ENCODE data around the gene DUSP7. TPM values are rescaled to one million over a fixed set of nuclear protein-coding genes. Genes with fewer than 3 reads are reported as not detected.

The DUSP7 gene
- polyA plus RNA-seq, 1 of the 3 experiments (the other 2 are of a cell fraction), result 25.8 TPM

DNA sequence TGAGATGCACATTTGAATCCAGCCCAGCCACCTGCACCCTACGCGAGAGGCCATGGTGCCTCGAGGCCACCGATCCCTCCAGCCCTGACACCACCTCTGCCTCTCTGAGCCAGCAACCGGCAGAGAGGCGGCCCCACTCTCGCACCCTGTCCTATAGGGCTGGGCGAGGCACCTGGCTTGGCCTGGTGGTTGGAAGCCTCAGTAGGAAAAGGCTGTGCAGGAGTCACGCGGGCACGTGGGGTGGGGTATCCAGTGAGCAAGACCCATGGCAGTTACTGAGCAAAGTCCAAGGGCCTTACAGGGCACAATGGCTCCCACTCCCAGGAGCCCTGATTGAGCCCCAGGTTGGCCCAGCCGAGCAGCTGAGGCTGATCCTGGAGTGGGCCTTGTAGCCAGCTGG is 12.4 kb upstream of the DUSP7 start:
- no peaks in the 10 kb centered on the region for H3K36me3 ChIP-seq (replicated peaks in 1 of 2; ENCODE audit: control insufficient read depth in 1 of 2, insufficient read depth in 2 of 2, low read length in 1 of 2)
- no peak overlapping the region for H3K4me3 ChIP-seq (ENCODE audit: low read depth in 2 of 2, low read length in 1 of 2)
- no peak overlapping the region for H3K9ac ChIP-seq
- DNase-seq, result no peak
- ChIA-PET CTCF (interaction anchor here (1.1 to 2.9 kb wide), 7 partner anchors 9 to 67 kb away, joined by 3 to 20 read pairs (median 6); partner anchors contain the start of gene DUSP7), POLR2A (interaction anchor here (0.7 to 2.2 kb wide), 5 partner anchors 9 to 40 kb away, joined by 3 to 11 read pairs (median 3); partner anchors contain the start of gene DUSP7)
- no peaks in the 10 kb centered on the region for H3K9me3 ChIP-seq
- no peaks in the 10 kb centered on the region for H3F3A ChIP-seq (replicated peaks; ENCODE audit: insufficient read depth)
- no peaks in the 10 kb centered on the region for H3K79me2 ChIP-seq (ENCODE audit: insufficient read depth)
- H4K20me1 ChIP-seq (ENCODE audit: insufficient read depth), result no peaks in the 10 kb centered on the region
- H3K4me2 ChIP-seq, result no peak overlapping the region
- no peaks in the 10 kb centered on the region for H3K27me3 ChIP-seq (ENCODE audit: insufficient read depth)
- 98% methylated on average over 11 of the region's 12 CpGs for WGBS (ENCODE audit: low lambda C conversion rate)
- TF ChIP-seq GABPA (IDR thresholded peaks at IDR 0.05; ENCODE audit: low read depth) (no peak), FOXM1 (IDR thresholded peaks at IDR 0.05; ENCODE audit: low read depth) (no peak)
- TF ChIP-seq, protein P1, sequence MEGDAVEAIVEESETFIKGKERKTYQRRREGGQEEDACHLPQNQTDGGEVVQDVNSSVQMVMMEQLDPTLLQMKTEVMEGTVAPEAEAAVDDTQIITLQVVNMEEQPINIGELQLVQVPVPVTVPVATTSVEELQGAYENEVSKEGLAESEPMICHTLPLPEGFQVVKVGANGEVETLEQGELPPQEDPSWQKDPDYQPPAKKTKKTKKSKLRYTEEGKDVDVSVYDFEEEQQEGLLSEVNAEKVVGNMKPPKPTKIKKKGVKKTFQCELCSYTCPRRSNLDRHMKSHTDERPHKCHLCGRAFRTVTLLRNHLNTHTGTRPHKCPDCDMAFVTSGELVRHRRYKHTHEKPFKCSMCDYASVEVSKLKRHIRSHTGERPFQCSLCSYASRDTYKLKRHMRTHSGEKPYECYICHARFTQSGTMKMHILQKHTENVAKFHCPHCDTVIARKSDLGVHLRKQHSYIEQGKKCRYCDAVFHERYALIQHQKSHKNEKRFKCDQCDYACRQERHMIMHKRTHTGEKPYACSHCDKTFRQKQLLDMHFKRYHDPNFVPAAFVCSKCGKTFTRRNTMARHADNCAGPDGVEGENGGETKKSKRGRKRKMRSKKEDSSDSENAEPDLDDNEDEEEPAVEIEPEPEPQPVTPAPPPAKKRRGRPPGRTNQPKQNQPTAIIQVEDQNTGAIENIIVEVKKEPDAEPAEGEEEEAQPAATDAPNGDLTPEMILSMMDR (IDR thresholded peaks at IDR 0.05), result no peak
- no peaks in the 10 kb centered on the region for H3K9me2 ChIP-seq
- H3K27ac ChIP-seq (ENCODE audit: low read depth in 2 of 2, low read length in 1 of 2), result peak overlapping the region in 1 of 2 experiments; percentile 100; a peak in 2 of 4 replicates
- H3K4me1 ChIP-seq (ENCODE audit: control insufficient read depth in 1 of 2, insufficient read depth in 2 of 2, low read depth in 1 of 2, low read length in 1 of 2), result peaks cover 0 to 81% of the 10 kb centered on the region in 2 experiments; a peak in 2 of 4 replicates
- no peak overlapping the region for H2AFZ ChIP-seq (ENCODE audit: low read depth)

DNA sequence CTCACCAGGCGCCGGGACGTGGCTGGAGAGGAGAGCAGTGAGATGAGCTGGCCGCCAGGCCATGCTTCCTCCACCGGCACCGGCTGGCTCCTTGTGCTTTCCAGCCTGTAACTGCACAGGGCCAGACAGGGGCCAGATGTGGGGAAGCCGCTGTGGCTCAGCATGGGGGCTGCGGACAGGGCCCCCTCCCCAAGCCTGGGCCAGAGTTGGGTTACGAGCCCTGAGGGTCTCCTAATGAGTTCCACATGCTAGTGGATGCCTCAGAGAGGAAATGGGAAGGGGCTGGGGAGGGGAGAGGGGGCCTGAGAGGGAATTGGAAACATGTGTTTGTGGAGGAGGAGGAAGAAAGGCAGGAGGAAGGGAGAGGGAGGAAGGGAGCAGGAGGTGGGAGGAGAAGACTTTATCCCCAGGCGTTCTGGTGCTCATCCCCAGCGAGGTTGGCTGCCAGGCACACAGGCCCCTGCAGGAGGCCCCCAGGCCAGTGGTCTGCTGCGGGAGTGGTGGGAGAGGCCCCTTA is 11.7 kb upstream of the DUSP7 start:
- peaks cover 0 to 86% of the 10 kb centered on the region in 2 experiments; a peak in 2 of 4 replicates for H3K4me1 ChIP-seq (ENCODE audit: control insufficient read depth in 1 of 2, insufficient read depth in 2 of 2, low read depth in 1 of 2, low read length in 1 of 2)
- CTCF ChIA-PET, result interaction anchor here (0.6 to 5.5 kb wide), 11 partner anchors 8 to 66 kb away, joined by 3 to 35 read pairs (median 6); partner anchors contain the start of gene DUSP7
- peak overlapping the region; percentile 40 to 100; a peak in 3 of 4 replicates for H3K27ac ChIP-seq (ENCODE audit: low read depth in 2 of 2, low read length in 1 of 2)
- H3K4me2 ChIP-seq, result peak overlapping the region; percentile 41; the same call in 1 of the 2 replicates
- no peaks in the 10 kb centered on the region for H4K20me1 ChIP-seq (ENCODE audit: insufficient read depth)
- H3K4me3 ChIP-seq (ENCODE audit: low read depth in 2 of 2, low read length in 1 of 2), result no peak overlapping the region
- H3K9me2 ChIP-seq, result no peaks in the 10 kb centered on the region
- H3K36me3 ChIP-seq (replicated peaks in 1 of 2; ENCODE audit: control insufficient read depth in 1 of 2, insufficient read depth in 2 of 2, low read length in 1 of 2), result no peaks in the 10 kb centered on the region
- DNase-seq, result peak; percentile 93
- H3K27me3 ChIP-seq (ENCODE audit: insufficient read depth), result no peaks in the 10 kb centered on the region
- no peaks in the 10 kb centered on the region for H3F3A ChIP-seq (replicated peaks; ENCODE audit: insufficient read depth)
- H2AFZ ChIP-seq (ENCODE audit: low read depth), result no peak overlapping the region
- WGBS (ENCODE audit: low lambda C conversion rate), result 27% methylated on average over 7 of the region's 12 CpGs
- no peaks in the 10 kb centered on the region for H3K9me3 ChIP-seq
- H3K9ac ChIP-seq, result no peak overlapping the region
- H3K79me2 ChIP-seq (ENCODE audit: insufficient read depth), result no peaks in the 10 kb centered on the region
- POLR2A ChIA-PET, result interaction anchor here (0.6 to 1.7 kb wide), 9 partner anchors 8 to 55 kb away, joined by 3 to 9 read pairs (median 4); no protein-coding TSS in a partner anchor
- TF ChIP-seq TCF12 (IDR thresholded peaks at IDR 0.05), result peak; percentile 87
- no peak for TF ChIP-seq YY1 (IDR thresholded peaks at IDR 0.05; ENCODE audit: low read depth)
- TF ChIP-seq, protein P2, sequence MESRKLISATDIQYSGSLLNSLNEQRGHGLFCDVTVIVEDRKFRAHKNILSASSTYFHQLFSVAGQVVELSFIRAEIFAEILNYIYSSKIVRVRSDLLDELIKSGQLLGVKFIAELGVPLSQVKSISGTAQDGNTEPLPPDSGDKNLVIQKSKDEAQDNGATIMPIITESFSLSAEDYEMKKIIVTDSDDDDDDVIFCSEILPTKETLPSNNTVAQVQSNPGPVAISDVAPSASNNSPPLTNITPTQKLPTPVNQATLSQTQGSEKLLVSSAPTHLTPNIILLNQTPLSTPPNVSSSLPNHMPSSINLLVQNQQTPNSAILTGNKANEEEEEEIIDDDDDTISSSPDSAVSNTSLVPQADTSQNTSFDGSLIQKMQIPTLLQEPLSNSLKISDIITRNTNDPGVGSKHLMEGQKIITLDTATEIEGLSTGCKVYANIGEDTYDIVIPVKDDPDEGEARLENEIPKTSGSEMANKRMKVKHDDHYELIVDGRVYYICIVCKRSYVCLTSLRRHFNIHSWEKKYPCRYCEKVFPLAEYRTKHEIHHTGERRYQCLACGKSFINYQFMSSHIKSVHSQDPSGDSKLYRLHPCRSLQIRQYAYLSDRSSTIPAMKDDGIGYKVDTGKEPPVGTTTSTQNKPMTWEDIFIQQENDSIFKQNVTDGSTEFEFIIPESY (IDR thresholded peaks at IDR 0.05; ENCODE audit: borderline replicate concordance, low read depth), result no peak
- peak; percentile 10; the same call in 1 of the 2 replicates for TF ChIP-seq RAD21 (IDR thresholded peaks at IDR 0.05; ENCODE audit: low read length)
- no peak for TF ChIP-seq ELF1 (IDR thresholded peaks at IDR 0.05)
- TF ChIP-seq SMC3 (IDR thresholded peaks at IDR 0.05; ENCODE audit: low read depth, low read length), result no peak
- peak; percentile 60; the same call in 1 of the 2 replicates for TF ChIP-seq MXI1 (IDR thresholded peaks at IDR 0.05; ENCODE audit: low read depth, low read length)
- TF ChIP-seq, protein P3, sequence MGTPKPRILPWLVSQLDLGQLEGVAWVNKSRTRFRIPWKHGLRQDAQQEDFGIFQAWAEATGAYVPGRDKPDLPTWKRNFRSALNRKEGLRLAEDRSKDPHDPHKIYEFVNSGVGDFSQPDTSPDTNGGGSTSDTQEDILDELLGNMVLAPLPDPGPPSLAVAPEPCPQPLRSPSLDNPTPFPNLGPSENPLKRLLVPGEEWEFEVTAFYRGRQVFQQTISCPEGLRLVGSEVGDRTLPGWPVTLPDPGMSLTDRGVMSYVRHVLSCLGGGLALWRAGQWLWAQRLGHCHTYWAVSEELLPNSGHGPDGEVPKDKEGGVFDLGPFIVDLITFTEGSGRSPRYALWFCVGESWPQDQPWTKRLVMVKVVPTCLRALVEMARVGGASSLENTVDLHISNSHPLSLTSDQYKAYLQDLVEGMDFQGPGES (IDR thresholded peaks at IDR 0.05; ENCODE audit: low read depth, low read length), result no peak
- peak; percentile 92 for TF ChIP-seq FOXJ3 (CRISPR knock-in tag; IDR thresholded peaks at IDR 0.05)
- no peak for TF ChIP-seq GABPA (IDR thresholded peaks at IDR 0.05; ENCODE audit: low read depth)
- TF ChIP-seq, protein P4, sequence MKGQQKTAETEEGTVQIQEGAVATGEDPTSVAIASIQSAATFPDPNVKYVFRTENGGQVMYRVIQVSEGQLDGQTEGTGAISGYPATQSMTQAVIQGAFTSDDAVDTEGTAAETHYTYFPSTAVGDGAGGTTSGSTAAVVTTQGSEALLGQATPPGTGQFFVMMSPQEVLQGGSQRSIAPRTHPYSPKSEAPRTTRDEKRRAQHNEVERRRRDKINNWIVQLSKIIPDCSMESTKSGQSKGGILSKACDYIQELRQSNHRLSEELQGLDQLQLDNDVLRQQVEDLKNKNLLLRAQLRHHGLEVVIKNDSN (IDR thresholded peaks at IDR 0.05; ENCODE audit: borderline replicate concordance, low read depth), result no peak
- TF ChIP-seq, protein P5, sequence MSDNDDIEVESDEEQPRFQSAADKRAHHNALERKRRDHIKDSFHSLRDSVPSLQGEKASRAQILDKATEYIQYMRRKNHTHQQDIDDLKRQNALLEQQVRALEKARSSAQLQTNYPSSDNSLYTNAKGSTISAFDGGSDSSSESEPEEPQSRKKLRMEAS (IDR thresholded peaks at IDR 0.05; ENCODE audit: low read depth), result no peak
- peak; percentile 85 for TF ChIP-seq CHD2 (IDR thresholded peaks at IDR 0.05; ENCODE audit: low read length, partially characterized antibody)
- TF ChIP-seq JUND (IDR thresholded peaks at IDR 0.05), result no peak
- TF ChIP-seq EZH2phosphoT487 (IDR thresholded peaks at IDR 0.05; ENCODE audit: borderline replicate concordance, low read depth), result no peak
- TF ChIP-seq, protein P6, sequence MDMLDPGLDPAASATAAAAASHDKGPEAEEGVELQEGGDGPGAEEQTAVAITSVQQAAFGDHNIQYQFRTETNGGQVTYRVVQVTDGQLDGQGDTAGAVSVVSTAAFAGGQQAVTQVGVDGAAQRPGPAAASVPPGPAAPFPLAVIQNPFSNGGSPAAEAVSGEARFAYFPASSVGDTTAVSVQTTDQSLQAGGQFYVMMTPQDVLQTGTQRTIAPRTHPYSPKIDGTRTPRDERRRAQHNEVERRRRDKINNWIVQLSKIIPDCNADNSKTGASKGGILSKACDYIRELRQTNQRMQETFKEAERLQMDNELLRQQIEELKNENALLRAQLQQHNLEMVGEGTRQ (IDR thresholded peaks at IDR 0.05; ENCODE audit: borderline replicate concordance, low read depth, low read length), result no peak
- no peak for TF ChIP-seq NRF1 (IDR thresholded peaks at IDR 0.05; ENCODE audit: low read depth, low read length)
- TF ChIP-seq TEAD4 (IDR thresholded peaks at IDR 0.05; ENCODE audit: borderline replicate concordance, insufficient read depth), result no peak
- TF ChIP-seq SIN3A (IDR thresholded peaks at IDR 0.05; ENCODE audit: borderline replicate concordance, low read depth, low read length), result no peak
